Hepatocyte (in vitro differentiated cells): ENCODE data around the gene MOB2. TPM values are rescaled to one million over a fixed set of nuclear protein-coding genes. Genes with fewer than 3 reads are reported as not detected.

Experiments used
- DNase-seq: peaks from one replicate; pipeline ENCODE4 v3.0.0-alpha.2; 2016; ENCODE audit warnings: low spot score
- H2AFZ ChIP-seq: fragments of 200-600 bp; sonication (generic); 2 replicates; pipeline ENCODE4 v1.6.0; 2016; ENCODE audit warnings: antibody characterized with exemption, mild to moderate bottlenecking
- H3K27ac ChIP-seq: fragments of 200-600 bp; sonication (generic); 2 replicates; pipeline ENCODE4 v1.5.1; 2016; ENCODE audit warnings: mild to moderate bottlenecking
- H3K27me3 ChIP-seq: fragments of 200-600 bp; sonication (generic); 2 replicates; pipeline ENCODE4 v1.6.1; 2016
- H3K36me3 ChIP-seq: fragments of 200-600 bp; sonication (generic); replicated peaks from 2 replicates; pipeline ENCODE4 v1.5.1; 2016; ENCODE audit warnings: low read depth; ENCODE audit not compliant: insufficient read depth
- H3K4me1 ChIP-seq: fragments of 200-600 bp; sonication (generic); 2 replicates; pipeline ENCODE4 v1.5.1; 2016; ENCODE audit warnings: mild to moderate bottlenecking, moderate library complexity; ENCODE audit not compliant: insufficient read depth
- H3K4me2 ChIP-seq: fragments of 200-600 bp; sonication (generic); 2 replicates; pipeline ENCODE4 v1.6.0; 2016
- H3K4me3 ChIP-seq: fragments of 200-600 bp; sonication (generic); 2 replicates; pipeline ENCODE4 v1.5.1; 2016; ENCODE audit warnings: mild to moderate bottlenecking
- H3K79me2 ChIP-seq: fragments of 200-600 bp; sonication (generic); 2 replicates; pipeline ENCODE4 v1.6.0; 2017; ENCODE audit warnings: mild to moderate bottlenecking
- H3K9me2 ChIP-seq: fragments of 200-600 bp; sonication (generic); replicated peaks from 2 replicates; pipeline ENCODE4 v1.6.0; 2017; ENCODE audit warnings: mild to moderate bottlenecking; ENCODE audit not compliant: insufficient read depth
- H3K9me3 ChIP-seq: fragments of 200-600 bp; sonication (generic); 2 replicates; pipeline ENCODE4 v1.5.1; 2016; ENCODE audit warnings: low read depth, mild to moderate bottlenecking
- H4K20me1 ChIP-seq: fragments of 200-600 bp; sonication (generic); 2 replicates; pipeline ENCODE4 v1.6.0; 2016; ENCODE audit warnings: mild to moderate bottlenecking; ENCODE audit not compliant: insufficient read depth, poor library complexity, severe bottlenecking
- EZH2 ChIP-seq: fragments of 200-600 bp; sonication (generic); IDR thresholded peaks from 2 replicates; pipeline ENCODE4 v1.6.1; 2016; ENCODE audit warnings: antibody characterized with exemption, mild to moderate bottlenecking, borderline replicate concordance
- EZH2phosphoT487 ChIP-seq: fragments of 200-600 bp; sonication (generic); IDR thresholded peaks from one replicate; pipeline ENCODE4 v1.6.1; 2018; ENCODE audit warnings: antibody characterized with exemption, mild to moderate bottlenecking, low read depth, moderate library complexity; ENCODE audit not compliant: unreplicated experiment, severe bottlenecking
- WGBS: methylation state at CpG from one replicate; pipeline ENCODE4 v1.1.6; 2016; ENCODE audit warnings: low lambda C conversion rate; ENCODE audit errors: missing lambda C conversion rate; 5-methylcytosine and 5-hydroxymethylcytosine counted together
- polyA plus RNA-seq: library from polyadenylated mRNA; unstranded; fragments of >200 nt; fragmentation: Nextera tagmentation; extraction: Ambion mirVana; gene quantifications from 2 replicates; pipeline ENCODE4 v1.2.1, GENCODE V29; 2016
- total RNA-seq: library from RNA; depleted of rRNA; stranded (reverse); fragments of >200 nt; gene quantifications from 2 replicates; pipeline ENCODE4 v1.2.3, GENCODE V29; 2014
- TF ChIP-seq, protein P1 (sequence below): fragments of 200-600 bp; sonication (generic); IDR thresholded peaks from 2 replicates; pipeline ENCODE4 v1.5.1; 2016; ENCODE audit warnings: antibody characterized with exemption, mild to moderate bottlenecking; ENCODE audit not compliant: poor library complexity

The MOB2 gene
- total and polyA plus RNA-seq, 2 experiments from 2014 or later = 12.5 to 48.2 TPM

DNA sequence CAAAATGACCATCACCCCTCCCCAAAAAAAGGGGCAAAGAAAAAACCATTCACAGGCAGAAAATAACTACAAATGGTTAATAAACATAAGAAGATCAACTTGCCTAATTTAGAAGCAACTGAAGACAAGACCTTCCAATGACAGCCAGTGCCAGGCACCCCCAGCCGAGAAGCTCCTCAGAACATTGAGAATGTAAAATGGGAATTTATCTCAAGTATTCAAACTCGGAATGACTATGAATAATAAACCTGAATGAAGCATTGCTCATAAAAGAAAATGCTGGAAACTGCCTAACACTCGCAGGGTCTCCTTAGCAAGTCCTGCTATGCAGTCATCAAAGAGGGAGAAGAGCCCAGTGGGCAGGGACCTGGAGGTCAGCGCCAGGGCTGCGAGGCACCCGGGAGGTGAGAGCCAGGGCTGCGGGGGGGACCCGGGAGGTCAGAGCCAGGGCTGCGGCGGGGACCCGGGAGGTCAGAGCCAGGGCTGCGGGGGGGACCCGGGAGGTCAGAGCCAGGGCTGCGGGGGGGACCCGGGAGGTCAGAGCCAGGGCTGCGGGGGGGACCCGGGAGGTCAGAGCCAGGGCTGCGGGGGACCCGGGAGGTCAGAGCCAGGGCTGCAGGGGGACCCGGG lies 23.2 kb upstream of the MOB2 start:
- Histone ChIP-seq H3K9me3 (no peaks in the 10 kb centered on the region), H3K4me2 (no peak overlapping the region), H3K36me3 (no peaks in the 10 kb centered on the region), H3K4me1 (peaks cover 6% of the 10 kb centered on the region), H3K79me2 (peaks cover 61% of the 10 kb centered on the region), H3K4me3 (no peak overlapping the region), H3K27me3 (no peaks in the 10 kb centered on the region), H3K27ac (no peak overlapping the region), H3K9me2 (no peaks in the 10 kb centered on the region), H2AFZ (no peak overlapping the region), H4K20me1 (peaks cover 65% of the 10 kb centered on the region)
- no peak for DNase-seq
- 91% methylated on average over 9 of the region's 20 CpGs for WGBS
- TF ChIP-seq EZH2phosphoT487 (no peak), EZH2 (no peak)
- TF ChIP-seq, protein P1, sequence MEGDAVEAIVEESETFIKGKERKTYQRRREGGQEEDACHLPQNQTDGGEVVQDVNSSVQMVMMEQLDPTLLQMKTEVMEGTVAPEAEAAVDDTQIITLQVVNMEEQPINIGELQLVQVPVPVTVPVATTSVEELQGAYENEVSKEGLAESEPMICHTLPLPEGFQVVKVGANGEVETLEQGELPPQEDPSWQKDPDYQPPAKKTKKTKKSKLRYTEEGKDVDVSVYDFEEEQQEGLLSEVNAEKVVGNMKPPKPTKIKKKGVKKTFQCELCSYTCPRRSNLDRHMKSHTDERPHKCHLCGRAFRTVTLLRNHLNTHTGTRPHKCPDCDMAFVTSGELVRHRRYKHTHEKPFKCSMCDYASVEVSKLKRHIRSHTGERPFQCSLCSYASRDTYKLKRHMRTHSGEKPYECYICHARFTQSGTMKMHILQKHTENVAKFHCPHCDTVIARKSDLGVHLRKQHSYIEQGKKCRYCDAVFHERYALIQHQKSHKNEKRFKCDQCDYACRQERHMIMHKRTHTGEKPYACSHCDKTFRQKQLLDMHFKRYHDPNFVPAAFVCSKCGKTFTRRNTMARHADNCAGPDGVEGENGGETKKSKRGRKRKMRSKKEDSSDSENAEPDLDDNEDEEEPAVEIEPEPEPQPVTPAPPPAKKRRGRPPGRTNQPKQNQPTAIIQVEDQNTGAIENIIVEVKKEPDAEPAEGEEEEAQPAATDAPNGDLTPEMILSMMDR = no peak

GRCh38 chr11:1508986-1509385 lies 22.4 kb upstream of the MOB2 start:
- no peaks in the 10 kb centered on the region for H3K9me3 ChIP-seq
- no peak overlapping the region for H3K4me2 ChIP-seq
- peaks cover 6% of the 10 kb centered on the region for H3K4me1 ChIP-seq
- no peak overlapping the region for H3K4me3 ChIP-seq
- no peak overlapping the region for H3K27ac ChIP-seq
- no peak overlapping the region for H2AFZ ChIP-seq
- H3K27me3 ChIP-seq = no peaks in the 10 kb centered on the region
- DNase-seq = no peak
- TF ChIP-seq EZH2phosphoT487 (no peak), EZH2 (no peak)
- TF ChIP-seq, protein P1 = no peak
- peaks cover 58% of the 10 kb centered on the region for H4K20me1 ChIP-seq
- WGBS = 94% methylated on average over 10 of the region's 10 CpGs
- no peaks in the 10 kb centered on the region for H3K9me2 ChIP-seq
- H3K79me2 ChIP-seq = peaks cover 61% of the 10 kb centered on the region
- no peaks in the 10 kb centered on the region for H3K36me3 ChIP-seq

- WGBS = 76% methylated on average over 14 of the region's 15 CpGs
- H3K27me3 ChIP-seq = no peaks in the 10 kb centered on the region
- TF ChIP-seq EZH2phosphoT487 (no peak), EZH2 (no peak)
- TF ChIP-seq, protein P1 = no peak
- no peak overlapping the region for H3K4me2 ChIP-seq
- no peaks in the 10 kb centered on the region for H3K9me2 ChIP-seq
- peaks cover 66% of the 10 kb centered on the region for H3K79me2 ChIP-seq
- H3K36me3 ChIP-seq = no peaks in the 10 kb centered on the region
- no peak overlapping the region for H3K4me3 ChIP-seq
- H3K27ac ChIP-seq = no peak overlapping the region
- no peak overlapping the region for H2AFZ ChIP-seq
- H3K4me1 ChIP-seq = peaks cover 6% of the 10 kb centered on the region
- DNase-seq = no peak
- H4K20me1 ChIP-seq = peaks cover 58% of the 10 kb centered on the region
- no peaks in the 10 kb centered on the region for H3K9me3 ChIP-seq
These were observed 21.9 kb upstream of the MOB2 start for GRCh38 chr11:1508491-1508891.
